Loucy (cell line): ENCODE results near the gene KCNK3.

Source experiments
- H2AFZ ChIP-seq: fragments of 200-600 bp; sonication (generic); 2 replicates; pipeline ENCODE4 v1.6.0; 2016; ENCODE audit warnings: antibody characterized with exemption, mild to moderate bottlenecking, low read length, moderate library complexity
- H3F3A ChIP-seq: fragments of 200-600 bp; 2 replicates; pipeline ENCODE4 v1.6.0; 2016; ENCODE audit warnings: antibody characterized with exemption, low read depth, mild to moderate bottlenecking
- H3K27me3 ChIP-seq: fragments of 200-600 bp; sonication (generic); 2 replicates; pipeline ENCODE4 v1.6.1; 2014; ENCODE audit warnings: low read length, mild to moderate bottlenecking; ENCODE audit not compliant: insufficient read depth, poor library complexity, severe bottlenecking
- H3K36me3 ChIP-seq: fragments of 200-600 bp; sonication (generic); 2 replicates; pipeline ENCODE4 v1.6.1; 2016; ENCODE audit warnings: low read length; ENCODE audit not compliant: insufficient read depth
- H3K4me1 ChIP-seq: fragments of 200-600 bp; sonication (generic); 2 replicates; pipeline ENCODE4 v1.5.1; 2014; ENCODE audit warnings: low read length, mild to moderate bottlenecking; ENCODE audit not compliant: insufficient read depth, poor library complexity, severe bottlenecking
- H3K4me2 ChIP-seq: fragments of 200-600 bp; sonication (generic); 2 replicates; pipeline ENCODE4 v1.6.0; 2014; ENCODE audit warnings: antibody characterized with exemption, low read length, low read depth, mild to moderate bottlenecking; ENCODE audit not compliant: poor library complexity, severe bottlenecking
- H3K4me3 ChIP-seq: fragments of 200-600 bp; sonication (generic); 2 replicates; pipeline ENCODE4 v1.5.1; 2014; ENCODE audit warnings: low read length, mild to moderate bottlenecking, mixed read lengths; ENCODE audit not compliant: poor library complexity, severe bottlenecking
- H3K79me2 ChIP-seq: fragments of 200-600 bp; sonication (generic); 2 replicates; pipeline ENCODE4 v1.6.1; 2014; ENCODE audit warnings: low read length; ENCODE audit not compliant: insufficient read depth
- H3K9ac ChIP-seq: fragments of 200-600 bp; sonication (generic); 2 replicates; pipeline ENCODE4 v1.6.0; 2014; ENCODE audit warnings: mild to moderate bottlenecking, low read depth, low read length, moderate library complexity; ENCODE audit not compliant: poor library complexity, severe bottlenecking
- H3K9me2 ChIP-seq: fragments of 200-600 bp; sonication (generic); replicated peaks from 2 replicates; pipeline ENCODE4 v1.6.1; 2016; ENCODE audit warnings: low read depth, low read length, mixed read lengths
- H3K9me3 ChIP-seq: fragments of 200-600 bp; sonication (generic); 2 replicates; pipeline ENCODE4 v1.6.1; 2014; ENCODE audit warnings: mild to moderate bottlenecking, antibody characterized with exemption, low read length, low read depth; ENCODE audit not compliant: insufficient read depth
- H4K20me1 ChIP-seq: fragments of 200-600 bp; sonication (generic); 2 replicates; pipeline ENCODE4 v1.6.0; 2014; ENCODE audit warnings: antibody characterized with exemption, low read length, mild to moderate bottlenecking; ENCODE audit not compliant: insufficient read depth, poor library complexity, severe bottlenecking
- CTCF ChIP-seq: fragments of 200-600 bp; sonication (generic); conservative IDR thresholded peaks from 2 replicates; pipeline ENCODE4 v1.5.1; 2014; ENCODE audit warnings: mild to moderate bottlenecking, antibody characterized with exemption, low read length
- EZH2phosphoT487 ChIP-seq: fragments of 200-600 bp; IDR thresholded peaks from 2 replicates; pipeline ENCODE4 v1.6.1; 2018; ENCODE audit warnings: antibody characterized with exemption, mild to moderate bottlenecking, moderate library complexity, borderline replicate concordance

KCNK3 gene

DNA sequence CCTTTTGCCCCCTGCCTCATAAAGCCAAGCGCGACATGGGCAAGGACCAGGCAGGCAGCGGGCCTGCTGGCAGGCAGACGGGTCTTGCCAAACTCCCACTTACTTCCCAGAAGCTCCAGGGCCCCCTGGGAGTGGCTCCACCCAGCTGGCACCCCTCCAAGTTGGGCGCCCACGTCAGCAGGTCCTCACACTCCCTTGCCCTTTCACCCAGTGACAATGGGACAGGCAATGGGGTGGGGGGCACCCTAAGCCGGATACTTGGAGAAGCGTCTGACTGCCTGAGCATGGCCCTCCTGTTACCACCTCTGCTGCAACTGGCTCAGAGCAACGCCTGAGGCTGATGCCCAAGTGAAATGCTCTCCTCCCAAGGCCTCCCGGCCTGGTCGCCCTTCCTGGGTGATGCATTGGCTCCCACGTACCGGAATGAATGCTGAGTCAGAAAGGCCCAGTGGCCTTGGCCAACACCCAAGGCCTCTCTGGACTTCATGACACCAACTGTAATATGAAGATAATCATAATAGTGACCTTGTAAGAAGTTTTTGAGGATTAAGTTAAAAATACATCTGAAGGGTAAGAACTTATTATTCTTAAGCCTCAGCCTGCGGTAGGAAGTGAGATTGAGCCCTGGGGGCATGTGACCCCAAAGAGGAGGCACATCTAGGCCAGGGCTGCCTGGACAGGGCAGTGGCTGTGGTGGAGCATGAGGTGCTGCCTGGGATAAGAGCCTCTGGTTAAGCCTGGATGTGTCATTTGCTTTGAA, 31.6 kb downstream of the KCNK3 start:
- no peaks in the 10 kb centered on the region for H3K79me2 ChIP-seq
- no peaks in the 10 kb centered on the region for H3F3A ChIP-seq
- no peak overlapping the region for H3K4me3 ChIP-seq
- H3K9me2 ChIP-seq: no peaks in the 10 kb centered on the region
- peaks cover 7% of the 10 kb centered on the region for H3K4me1 ChIP-seq
- no peaks in the 10 kb centered on the region for H3K9me3 ChIP-seq
- TF ChIP-seq CTCF (no peak), EZH2phosphoT487 (no peak)
- H4K20me1 ChIP-seq: no peaks in the 10 kb centered on the region
- no peaks in the 10 kb centered on the region for H3K36me3 ChIP-seq
- H3K9ac ChIP-seq: no peak overlapping the region
- no peak overlapping the region for H3K4me2 ChIP-seq
- no peak overlapping the region for H2AFZ ChIP-seq
- H3K27me3 ChIP-seq: no peaks in the 10 kb centered on the region

GRCh38 chr2:26724784-26725520, 32.4 kb downstream of the KCNK3 start:
- no peak for TF ChIP-seq CTCF
- TF ChIP-seq EZH2phosphoT487: no peak
- no peak overlapping the region for H2AFZ ChIP-seq
- H3K9ac ChIP-seq: no peak overlapping the region
- H3K9me2 ChIP-seq: no peaks in the 10 kb centered on the region
- no peaks in the 10 kb centered on the region for H3K36me3 ChIP-seq
- no peak overlapping the region for H3K4me2 ChIP-seq
- no peaks in the 10 kb centered on the region for H4K20me1 ChIP-seq
- no peaks in the 10 kb centered on the region for H3K27me3 ChIP-seq
- H3K4me1 ChIP-seq: peaks cover 7% of the 10 kb centered on the region
- H3K79me2 ChIP-seq: no peaks in the 10 kb centered on the region
- H3K4me3 ChIP-seq: no peak overlapping the region
- H3F3A ChIP-seq: no peaks in the 10 kb centered on the region
- H3K9me3 ChIP-seq: no peaks in the 10 kb centered on the region

DNA sequence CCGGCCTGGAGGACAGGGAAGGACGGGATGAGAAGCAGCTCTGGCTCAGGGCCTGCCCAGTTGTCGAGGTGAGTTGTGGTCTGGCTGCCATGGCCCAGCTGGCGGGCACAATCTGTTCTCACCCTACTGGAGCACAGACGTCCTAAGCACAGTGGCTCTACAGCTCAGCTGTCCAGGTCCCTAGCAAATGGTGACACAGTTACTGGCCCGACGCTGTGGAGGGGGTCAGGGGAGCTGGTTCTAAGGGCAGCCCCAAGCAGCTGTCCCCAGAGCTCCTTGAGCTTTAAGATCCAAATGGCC, 32.9 kb downstream of the KCNK3 start:
- no peaks in the 10 kb centered on the region for H3K9me2 ChIP-seq
- H3K27me3 ChIP-seq: no peaks in the 10 kb centered on the region
- no peaks in the 10 kb centered on the region for H3K79me2 ChIP-seq
- H3K4me3 ChIP-seq: no peak overlapping the region
- no peak overlapping the region for H3K4me2 ChIP-seq
- no peak overlapping the region for H2AFZ ChIP-seq
- H3F3A ChIP-seq: no peaks in the 10 kb centered on the region
- no peaks in the 10 kb centered on the region for H3K9me3 ChIP-seq
- peaks cover 7% of the 10 kb centered on the region for H3K4me1 ChIP-seq
- TF ChIP-seq EZH2phosphoT487: no peak
- no peak for TF ChIP-seq CTCF
- no peak overlapping the region for H3K9ac ChIP-seq
- H3K36me3 ChIP-seq: no peaks in the 10 kb centered on the region
- no peaks in the 10 kb centered on the region for H4K20me1 ChIP-seq
